PC-9 (cell line): ENCODE measurements around the gene IFI27. TPM values are rescaled to one million over a fixed set of nuclear protein-coding genes. Genes with fewer than 3 reads are reported as not detected.

Experiments used
- BruUV-seq: library from RNA; stranded (reverse); fragments of 400-500 nt; replicated peaks from 2 replicates; lab custom pipeline; 2021; lab: Mats Ljungman, UMichigan
- CTCF ChIA-PET: fragments of 300-600 bp; sonication (Branson Sonifier 250); formaldehyde crosslinking; loops from one replicate; lab custom pipeline; 2022; ENCODE audit warnings: antibody characterized with exemption; lab: Charles Lee
- POLR2A ChIA-PET: fragments of 300-600 bp; sonication (Branson Sonifier 250); formaldehyde crosslinking; loops from one replicate; lab custom pipeline; 2022; ENCODE audit warnings: antibody characterized with exemption; ENCODE audit not compliant: unreplicated experiment; lab: Charles Lee
- DNase-seq, 2 experiments: peaks; one replicate each; pipeline versions ENCODE4 v3.0.0 to v3.0.0-alpha.2; 2015 to 2022; ENCODE audit warnings: mixed read lengths in 1 of 2
- H2AFZ ChIP-seq: fragments of 200-600 bp; sonication (generic); 2 replicates; pipeline ENCODE4 v1.8.1; 2017; ENCODE audit warnings: antibody characterized with exemption
- H3F3A ChIP-seq: fragments of 200-600 bp; sonication (generic); 2 replicates; pipeline ENCODE4 v1.8.1; 2017; ENCODE audit warnings: antibody characterized with exemption, mild to moderate bottlenecking, low read depth; ENCODE audit not compliant: insufficient read depth
- H3K27ac ChIP-seq: fragments of 200-600 bp; sonication (generic); 2 replicates; pipeline ENCODE4 v1.6.1; 2016; ENCODE audit warnings: mixed run types
- H3K27me3 ChIP-seq: fragments of 200-600 bp; sonication (generic); 2 replicates; pipeline ENCODE4 v1.6.1; 2016; ENCODE audit warnings: low read depth, mixed run types; ENCODE audit not compliant: insufficient read depth
- H3K36me3 ChIP-seq: fragments of 200-600 bp; sonication (generic); 2 replicates; pipeline ENCODE4 v1.6.1; 2016; ENCODE audit warnings: low read depth, mixed run types
- H3K4me1 ChIP-seq: fragments of 200-600 bp; sonication (generic); replicated peaks from 2 replicates; pipeline ENCODE4 v1.6.1; 2016; ENCODE audit warnings: mixed run types; ENCODE audit not compliant: insufficient read depth
- H3K4me2 ChIP-seq: fragments of 200-600 bp; sonication (generic); 2 replicates; pipeline ENCODE4 v1.6.1; 2017; ENCODE audit warnings: mixed run types
- H3K4me3 ChIP-seq: fragments of 200-600 bp; sonication (generic); 2 replicates; pipeline ENCODE4 v1.6.1; 2016; ENCODE audit warnings: mixed run types
- H3K79me2 ChIP-seq: fragments of 200-600 bp; sonication (generic); 2 replicates; pipeline ENCODE4 v1.6.1; 2017; ENCODE audit warnings: low read depth, mixed run types
- H3K9me2 ChIP-seq: fragments of 200-600 bp; sonication (generic); 2 replicates; pipeline ENCODE4 v1.8.1; 2017; ENCODE audit warnings: mild to moderate bottlenecking; ENCODE audit not compliant: insufficient read depth
- H3K9me3 ChIP-seq: fragments of 200-600 bp; sonication (generic); 2 replicates; pipeline ENCODE4 v1.8.1; 2016; ENCODE audit warnings: low read depth; ENCODE audit not compliant: insufficient read depth
- H4K20me1 ChIP-seq: fragments of 200-600 bp; sonication (generic); 2 replicates; pipeline ENCODE4 v1.8.1; 2017; ENCODE audit not compliant: insufficient read depth
- EZH2 ChIP-seq: fragments of 200-600 bp; sonication (generic); IDR thresholded peaks from 2 replicates; pipeline ENCODE4 v1.8.0; 2017; ENCODE audit warnings: antibody characterized with exemption, low read depth
- intact Hi-C: fragments of 100-400 bp; cut with micrococcal nuclease; formaldehyde crosslinking; loops from one replicate; pipeline ENCODE4 v1.10.0; 2022; ENCODE audit not compliant: unreplicated experiment
- total RNA-seq: library from RNA; stranded (reverse); gene quantifications from 2 replicates; pipeline ENCODE4 v1.2.3, GENCODE V29; 2021
- TF ChIP-seq, protein P1 (sequence below): fragments of 200-600 bp; sonication (generic); conservative IDR thresholded peaks from 2 replicates; pipeline ENCODE4 v1.6.1; 2017; ENCODE audit warnings: mixed run types, antibody characterized with exemption, mild to moderate bottlenecking, moderate library complexity

Gene IFI27
- total RNA-seq, 1 experiment from 2014 or later, result 1.1 TPM

DNA sequence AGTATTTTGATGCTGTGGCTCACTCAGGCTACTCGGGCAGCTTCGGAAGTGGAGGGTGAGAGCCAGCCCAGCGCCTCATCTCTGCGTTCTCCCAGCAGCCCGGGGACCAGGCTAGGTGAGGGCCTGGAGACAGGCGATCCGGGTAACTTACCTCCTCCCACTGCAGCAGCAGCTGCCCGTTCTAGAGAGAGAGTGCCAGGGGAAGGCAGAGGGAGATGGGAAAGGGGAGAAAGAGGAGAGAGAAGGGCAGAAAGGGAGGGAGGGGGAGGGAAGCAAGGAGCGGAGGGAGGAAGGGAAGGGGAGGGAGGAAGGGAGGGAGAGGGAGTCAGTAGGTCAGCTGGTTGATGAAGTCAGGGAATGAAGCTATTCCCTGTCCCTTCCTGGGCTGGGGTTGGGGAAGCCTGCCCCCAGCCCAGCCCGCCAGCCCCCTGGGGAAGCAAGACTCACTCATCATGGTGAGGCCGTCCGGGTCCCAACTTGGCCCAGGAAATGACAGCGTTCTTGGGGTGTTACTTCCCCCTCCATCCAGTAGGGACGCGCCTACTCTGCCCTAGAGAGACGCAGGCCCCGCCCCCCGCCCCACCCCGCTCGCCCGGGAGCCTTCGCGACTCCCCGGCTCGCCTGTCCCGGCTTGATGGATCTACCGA lies 18.7 kb downstream of the IFI27 start, which contains the start of gene IFI27L2:
IFI27L2 (minus strand) TSS at position 494 of the 647 bp plus-strand sequence; CDS start at position 454, 40 bp downstream.
- H4K20me1 ChIP-seq, result no peaks in the 10 kb centered on the region
- intact Hi-C loops, result no loop called here
- H3K79me2 ChIP-seq, result no peaks in the 10 kb centered on the region
- H3K4me3 ChIP-seq, result peak within 1 kb of the TSS; percentile 49; the same call in 1 of the 2 replicates
- H3F3A ChIP-seq, result no peaks in the 10 kb centered on the region
- no peak within 1 kb of the TSS for H3K27ac ChIP-seq
- peak in 1 of 2 experiments; percentile 5 for DNase-seq
- H3K27me3 ChIP-seq, result no peaks in the 10 kb centered on the region
- no peaks in the 10 kb centered on the region for H3K36me3 ChIP-seq
- no TSS peak for BruUV-seq
- 0 out of 2 replicates have a peak within 1 kb of the TSS, but pooled peaks have one; percentile 44 for H2AFZ ChIP-seq
- H3K9me3 ChIP-seq, result no peaks in the 10 kb centered on the region
- TF ChIP-seq, protein P1, sequence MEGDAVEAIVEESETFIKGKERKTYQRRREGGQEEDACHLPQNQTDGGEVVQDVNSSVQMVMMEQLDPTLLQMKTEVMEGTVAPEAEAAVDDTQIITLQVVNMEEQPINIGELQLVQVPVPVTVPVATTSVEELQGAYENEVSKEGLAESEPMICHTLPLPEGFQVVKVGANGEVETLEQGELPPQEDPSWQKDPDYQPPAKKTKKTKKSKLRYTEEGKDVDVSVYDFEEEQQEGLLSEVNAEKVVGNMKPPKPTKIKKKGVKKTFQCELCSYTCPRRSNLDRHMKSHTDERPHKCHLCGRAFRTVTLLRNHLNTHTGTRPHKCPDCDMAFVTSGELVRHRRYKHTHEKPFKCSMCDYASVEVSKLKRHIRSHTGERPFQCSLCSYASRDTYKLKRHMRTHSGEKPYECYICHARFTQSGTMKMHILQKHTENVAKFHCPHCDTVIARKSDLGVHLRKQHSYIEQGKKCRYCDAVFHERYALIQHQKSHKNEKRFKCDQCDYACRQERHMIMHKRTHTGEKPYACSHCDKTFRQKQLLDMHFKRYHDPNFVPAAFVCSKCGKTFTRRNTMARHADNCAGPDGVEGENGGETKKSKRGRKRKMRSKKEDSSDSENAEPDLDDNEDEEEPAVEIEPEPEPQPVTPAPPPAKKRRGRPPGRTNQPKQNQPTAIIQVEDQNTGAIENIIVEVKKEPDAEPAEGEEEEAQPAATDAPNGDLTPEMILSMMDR, result no peak; the same call in 1 of the 2 replicates
- TF ChIP-seq EZH2, result no peak
- CTCF ChIA-PET, result no interaction called here
- peak within 1 kb of the TSS; percentile 78 for H3K4me2 ChIP-seq
- POLR2A ChIA-PET, result no interaction called here
- 0 out of 2 replicates have a peak, but pooled peaks cover 4% of the 10 kb centered on the region for H3K4me1 ChIP-seq
- H3K9me2 ChIP-seq, result no peaks in the 10 kb centered on the region

DNA sequence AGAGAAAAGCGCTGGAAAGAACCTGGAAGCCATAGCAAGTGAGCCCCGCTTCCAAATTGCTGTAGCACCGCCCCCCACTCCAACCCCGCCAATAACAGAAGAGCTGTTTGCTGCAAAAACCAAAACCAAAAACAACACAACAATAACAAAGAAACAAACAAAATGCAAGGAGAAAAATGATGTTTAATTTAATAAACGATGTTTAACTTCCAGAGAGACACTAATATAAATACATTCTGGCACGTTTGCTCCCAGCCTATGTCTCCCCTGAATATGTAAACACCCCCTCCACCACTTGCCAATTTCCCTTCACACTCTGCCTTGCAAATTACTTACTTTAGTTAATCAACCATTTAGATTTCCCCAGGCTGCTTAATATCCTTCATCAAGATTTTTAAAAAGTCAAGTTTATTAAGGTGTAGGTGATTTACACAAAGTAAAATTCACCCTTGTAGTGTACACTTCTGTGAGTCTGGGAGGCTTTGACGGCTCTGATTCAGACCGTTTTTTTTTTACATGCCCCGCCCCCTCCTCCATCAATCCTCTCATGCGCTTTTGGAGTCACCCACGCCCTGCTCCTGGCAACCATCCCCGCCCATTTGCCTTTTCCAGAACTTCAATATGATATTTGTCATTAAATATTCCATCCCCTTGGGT lies 19.4 kb downstream of the IFI27 start:
- Histone ChIP-seq H3K79me2 (no peaks in the 10 kb centered on the region), H3K27ac (no peak overlapping the region), H3K27me3 (no peaks in the 10 kb centered on the region), H3K4me3 (peak overlapping the region; percentile 49; the same call in 1 of the 2 replicates), H3K9me3 (no peaks in the 10 kb centered on the region), H3F3A (no peaks in the 10 kb centered on the region), H2AFZ (0 out of 2 replicates have a peak overlapping the region, but pooled peaks have one; percentile 44), H3K36me3 (no peaks in the 10 kb centered on the region), H3K9me2 (no peaks in the 10 kb centered on the region), H4K20me1 (no peaks in the 10 kb centered on the region), H3K4me2 (peak overlapping the region; percentile 78), H3K4me1 (0 out of 2 replicates have a peak, but pooled peaks cover 4% of the 10 kb centered on the region)
- ChIA-PET CTCF (no interaction called here), POLR2A (no interaction called here)
- BruUV-seq, result no TSS peak
- intact Hi-C loops, result no loop called here
- DNase-seq, result no peak
- no peak for TF ChIP-seq EZH2
- TF ChIP-seq, protein P1, result no peak

DNA sequence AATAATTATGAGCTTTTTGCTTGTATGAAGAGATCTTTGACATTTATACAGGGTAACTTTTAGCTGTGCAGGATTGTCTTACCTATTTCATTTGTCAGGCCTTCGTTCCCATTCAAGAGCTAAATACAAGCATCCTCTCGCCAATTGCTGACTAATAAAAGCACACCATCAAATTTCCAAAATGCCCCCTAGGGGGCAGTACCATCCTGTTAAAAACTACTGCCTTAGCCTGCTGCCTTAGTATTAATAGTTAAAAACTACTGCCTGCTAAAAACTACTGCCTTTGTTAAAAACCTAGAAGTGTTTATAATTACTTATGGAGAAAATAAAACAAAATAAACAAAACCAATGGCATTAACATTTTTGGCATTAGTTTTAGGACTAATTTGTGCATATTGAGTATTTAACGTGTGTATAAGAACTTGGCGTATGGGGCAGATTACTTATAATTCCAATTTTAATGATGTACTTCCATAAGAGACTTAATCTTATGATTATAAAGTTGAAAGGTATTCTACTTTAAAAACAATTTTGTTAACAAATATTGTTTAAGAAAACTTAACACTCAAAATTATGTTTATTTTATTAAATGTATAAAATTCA lies 21.9 kb downstream of the IFI27 start:
- Histone ChIP-seq H3K27me3 (no peaks in the 10 kb centered on the region), H3F3A (no peaks in the 10 kb centered on the region), H3K4me2 (no peak overlapping the region), H3K36me3 (no peaks in the 10 kb centered on the region), H3K4me1 (0 out of 2 replicates have a peak, but pooled peaks cover 4% of the 10 kb centered on the region), H3K9me2 (no peaks in the 10 kb centered on the region), H3K27ac (no peak overlapping the region), H3K4me3 (no peak overlapping the region), H3K79me2 (no peaks in the 10 kb centered on the region), H2AFZ (no peak overlapping the region), H3K9me3 (no peaks in the 10 kb centered on the region), H4K20me1 (no peaks in the 10 kb centered on the region)
- intact Hi-C loops, result no loop called here
- BruUV-seq, result no TSS peak
- ChIA-PET CTCF (interaction anchor here (0.6 to 0.7 kb wide), 2 partner anchors 39 to 990 kb away, joined by 3 to 4 read pairs; no protein-coding TSS in a partner anchor), POLR2A (no interaction called here)
- no peak for TF ChIP-seq EZH2
- TF ChIP-seq, protein P1, result peak; percentile 80
- peak in 1 of 2 experiments; percentile 37 for DNase-seq
